Ectodermal cell (in vitro differentiated cells): ENCODE data around the gene EOMES.
A peak's percentile ranks its signal among the peaks of the same experiment; 100 is the strongest.

Source experiments
- H3K27ac ChIP-seq: 2 replicates; pipeline ENCODE4 v1.7.0; 2013; ENCODE audit warnings: mild to moderate bottlenecking, low read depth, low read length; ENCODE audit not compliant: insufficient read depth, poor library complexity, severe bottlenecking
- H3K27me3 ChIP-seq: 2 replicates; pipeline ENCODE4 v1.7.0; 2013; ENCODE audit warnings: mild to moderate bottlenecking, low read length; ENCODE audit not compliant: insufficient read depth, control insufficient read depth, poor library complexity, severe bottlenecking
- H3K36me3 ChIP-seq: one replicate; pipeline ENCODE4 v1.7.0; 2013; ENCODE audit warnings: low read length; ENCODE audit not compliant: control insufficient read depth, insufficient read depth
- H3K4me1 ChIP-seq: one replicate; pipeline ENCODE4 v1.7.0; 2013; ENCODE audit warnings: low read length; ENCODE audit not compliant: control insufficient read depth, insufficient read depth
- H3K4me3 ChIP-seq: 2 replicates; pipeline ENCODE4 v1.7.0; 2013; ENCODE audit warnings: low read depth, low read length, control low read depth; ENCODE audit not compliant: insufficient read depth
- H3K9me3 ChIP-seq: 2 replicates; pipeline ENCODE4 v1.7.0; 2013; ENCODE audit warnings: mild to moderate bottlenecking, low read length, moderate library complexity; ENCODE audit not compliant: control insufficient read depth
- WGBS, 2 experiments: methylation state at CpG; one replicate each; pipeline ENCODE4 v1.1.7; 2013; ENCODE audit warnings: missing lambda C conversion rate in 2 of 2; 5-methylcytosine and 5-hydroxymethylcytosine counted together

The EOMES gene

DNA sequence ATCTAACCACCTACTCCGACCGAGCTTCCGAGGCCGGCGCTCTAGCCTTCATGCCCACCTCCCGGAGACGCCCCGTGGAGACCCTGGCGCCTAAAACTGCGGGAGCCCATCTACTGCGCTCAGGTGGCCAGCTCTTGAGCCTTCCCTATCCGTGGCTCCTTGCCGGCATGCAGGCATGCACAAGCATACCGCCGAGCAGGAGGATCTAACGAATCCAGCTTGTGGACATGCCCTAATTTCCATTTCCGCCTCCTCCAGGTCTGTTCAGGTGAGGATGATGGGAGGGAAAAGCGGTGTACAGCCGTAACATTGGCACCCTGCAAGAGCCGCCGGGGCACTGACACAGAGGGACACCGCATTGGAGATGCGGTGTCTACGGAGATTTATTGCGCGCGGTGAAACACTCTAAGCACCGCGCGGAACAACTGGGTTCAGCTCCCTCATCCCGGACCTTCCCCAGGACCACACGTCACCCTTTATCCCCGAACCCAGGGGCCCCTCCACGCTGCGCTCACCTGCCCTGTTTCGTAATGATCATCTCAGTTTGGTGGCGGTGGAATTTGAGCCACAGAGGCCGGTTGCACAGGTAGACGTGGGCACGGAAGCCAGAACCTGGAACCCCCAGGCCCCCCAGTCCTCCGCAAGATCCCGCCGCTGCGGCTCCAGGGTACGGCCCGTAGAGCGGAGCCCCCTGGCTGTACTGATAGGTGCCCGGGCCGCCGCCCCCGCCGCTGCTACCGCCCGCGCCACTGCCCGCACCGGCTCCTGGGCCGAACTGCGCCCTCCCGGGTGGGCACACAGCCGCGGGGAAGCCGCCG, 1.0 kb downstream of the EOMES start:
- Histone ChIP-seq H3K4me1 (peaks cover 13% of the 10 kb centered on the region), H3K36me3 (no peaks in the 10 kb centered on the region), H3K9me3 (no peaks in the 10 kb centered on the region), H3K27me3 (peaks cover 100% of the 10 kb centered on the region), H3K27ac (no peak overlapping the region), H3K4me3 (peak overlapping the region; percentile 43)
- WGBS, 2 experiments: 1% methylated on average over 64 of the region's 64 CpGs

- Histone ChIP-seq H3K4me1 (peaks cover 18% of the 10 kb centered on the region), H3K27me3 (peaks cover 100% of the 10 kb centered on the region), H3K9me3 (no peaks in the 10 kb centered on the region), H3K4me3 (no peak overlapping the region), H3K27ac (no peak overlapping the region), H3K36me3 (no peaks in the 10 kb centered on the region)
- WGBS, 2 experiments: 42 to 57% methylated on average over 4 to 6 of the region's 6 CpGs
Measured at GRCh38 chr3:27719314-27720003, 2.7 kb downstream of the EOMES start.

DNA sequence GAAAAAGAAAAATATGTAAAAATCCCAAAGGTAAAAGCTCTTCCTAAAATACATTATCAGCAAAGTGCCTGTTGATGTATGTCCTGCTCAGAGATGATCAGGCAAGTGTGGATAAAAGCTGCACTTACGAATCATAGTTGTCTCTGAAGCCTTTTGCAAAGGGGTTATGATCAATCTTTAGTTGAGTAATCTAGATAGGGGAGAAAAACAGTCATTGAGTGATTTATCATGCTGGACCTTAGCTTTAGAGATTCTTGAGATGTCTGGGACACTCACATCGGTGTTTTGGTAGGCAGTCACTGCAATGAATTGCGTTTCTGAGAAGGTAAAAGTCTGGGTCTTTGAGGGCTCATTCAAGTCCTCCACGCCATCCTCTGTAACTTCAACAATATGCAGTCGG, 3.7 kb downstream of the EOMES start:
- no peaks in the 10 kb centered on the region for H3K9me3 ChIP-seq
- peaks cover 21% of the 10 kb centered on the region for H3K4me1 ChIP-seq
- 62 to 70% methylated on average over 5 of the region's 5 CpGs for WGBS, 2 experiments
- peaks cover 100% of the 10 kb centered on the region for H3K27me3 ChIP-seq
- no peaks in the 10 kb centered on the region for H3K36me3 ChIP-seq
- no peak overlapping the region for H3K4me3 ChIP-seq
- H3K27ac ChIP-seq: no peak overlapping the region

GRCh38 chr3:27717200-27717852, 4.8 kb downstream of the EOMES start:
- 76 to 82% methylated on average over 16 of the region's 16 CpGs for WGBS, 2 experiments
- Histone ChIP-seq H3K27me3 (peaks cover 100% of the 10 kb centered on the region), H3K9me3 (no peaks in the 10 kb centered on the region), H3K27ac (no peak overlapping the region), H3K4me3 (no peak overlapping the region), H3K36me3 (no peaks in the 10 kb centered on the region), H3K4me1 (peaks cover 18% of the 10 kb centered on the region)

- Histone ChIP-seq H3K27ac (no peak overlapping the region), H3K9me3 (no peaks in the 10 kb centered on the region), H3K36me3 (no peaks in the 10 kb centered on the region), H3K27me3 (peaks cover 98% of the 10 kb centered on the region), H3K4me1 (peaks cover 15% of the 10 kb centered on the region), H3K4me3 (no peak overlapping the region)
- 44 to 64% methylated on average over 3 of the region's 3 CpGs for WGBS, 2 experiments
Measured at GRCh38 chr3:27716309-27716708, 5.8 kb downstream of the EOMES start.

GRCh38 chr3:27715863-27716262, 6.3 kb downstream of the EOMES start:
- H3K9me3 ChIP-seq: no peaks in the 10 kb centered on the region
- no peak overlapping the region for H3K4me3 ChIP-seq
- no peaks in the 10 kb centered on the region for H3K36me3 ChIP-seq
- peaks cover 14% of the 10 kb centered on the region for H3K4me1 ChIP-seq
- no peak overlapping the region for H3K27ac ChIP-seq
- WGBS, 2 experiments: 0 to 50% methylated on average over 1 to 4 of the region's 4 CpGs
- peaks cover 94% of the 10 kb centered on the region for H3K27me3 ChIP-seq

DNA sequence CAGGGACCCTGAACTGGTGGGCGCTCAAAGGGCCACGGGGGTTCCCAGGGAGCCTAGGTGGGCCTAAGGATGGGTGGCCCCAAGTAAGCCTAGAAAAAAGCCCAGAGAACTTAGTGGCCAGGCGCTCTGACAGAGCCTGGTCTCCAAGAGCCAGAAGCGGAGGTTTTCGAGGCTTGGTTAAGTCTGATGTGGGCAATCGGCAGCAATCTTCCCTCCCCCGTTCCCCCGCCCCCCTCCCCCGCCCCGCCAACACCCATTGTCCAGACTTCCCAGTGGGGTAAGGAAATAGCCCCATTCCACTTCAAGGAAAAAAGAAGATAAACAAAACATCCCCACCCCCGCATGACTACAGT, 6.7 kb downstream of the EOMES start:
- H3K4me1 ChIP-seq: peaks cover 11% of the 10 kb centered on the region
- no peaks in the 10 kb centered on the region for H3K36me3 ChIP-seq
- H3K27me3 ChIP-seq: peaks cover 94% of the 10 kb centered on the region
- H3K4me3 ChIP-seq: no peak overlapping the region
- H3K9me3 ChIP-seq: no peaks in the 10 kb centered on the region
- no peak overlapping the region for H3K27ac ChIP-seq
- 1 to 2% methylated on average over 5 to 6 of the region's 11 CpGs for WGBS, 2 experiments

DNA sequence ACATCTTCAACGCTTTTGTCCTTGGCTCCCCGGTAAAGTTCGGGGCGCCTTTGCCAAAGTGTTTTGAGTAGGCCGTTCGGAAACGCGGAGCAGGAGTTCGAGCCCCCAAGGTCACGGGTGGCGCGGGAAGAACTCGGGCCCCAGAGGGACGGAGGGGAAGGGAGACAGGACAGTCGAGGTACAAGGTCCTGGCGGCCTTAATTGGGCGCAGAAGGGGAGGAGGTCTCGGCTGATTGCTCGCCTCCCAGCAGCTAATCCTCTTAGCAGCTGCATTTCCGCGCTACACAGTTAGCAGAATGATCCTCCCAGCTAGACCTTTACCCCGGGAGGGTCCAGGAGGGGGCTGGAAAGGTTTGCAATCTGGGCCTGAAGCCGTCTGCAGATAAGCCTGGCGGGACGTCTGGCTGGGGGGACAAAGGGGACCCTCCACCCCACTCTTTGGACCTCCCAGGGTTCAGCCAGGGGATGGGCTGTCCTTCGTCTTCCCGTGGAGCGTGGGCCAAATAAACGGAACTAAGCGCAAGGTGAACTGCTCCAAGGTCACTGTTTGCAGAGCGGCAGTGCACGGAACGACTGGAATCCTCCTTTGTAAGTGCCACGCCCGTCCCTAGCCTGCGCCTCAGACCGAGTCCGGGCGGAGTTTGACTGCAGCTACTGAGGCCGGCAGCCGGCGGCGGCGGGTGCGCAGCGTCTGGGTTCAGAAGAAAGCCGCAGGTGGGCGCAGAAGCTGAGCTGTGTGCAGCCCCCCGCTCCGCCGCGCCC, 7.2 kb downstream of the EOMES start:
- no peak overlapping the region for H3K27ac ChIP-seq
- peaks cover 94% of the 10 kb centered on the region for H3K27me3 ChIP-seq
- no peaks in the 10 kb centered on the region for H3K9me3 ChIP-seq
- peaks cover 11% of the 10 kb centered on the region for H3K4me1 ChIP-seq
- 1% methylated on average over 52 of the region's 52 CpGs for WGBS, 2 experiments
- no peak overlapping the region for H3K4me3 ChIP-seq
- H3K36me3 ChIP-seq: no peaks in the 10 kb centered on the region

GRCh38 chr3:27714146-27714526, 8.0 kb downstream of the EOMES start:
- Histone ChIP-seq H3K36me3 (no peaks in the 10 kb centered on the region), H3K4me3 (no peak overlapping the region), H3K27ac (no peak overlapping the region)

More at GRCh38 chr3:27714146-27714526, 8.0 kb downstream of the EOMES start:
- Histone ChIP-seq H3K4me1 (peaks cover 11% of the 10 kb centered on the region), H3K9me3 (no peaks in the 10 kb centered on the region), H3K27me3 (peaks cover 91% of the 10 kb centered on the region)
- 1 to 3% methylated on average over 11 of the region's 11 CpGs for WGBS, 2 experiments
